Activated B cell treated with CpG ODN at 0.5 μM for 24 hours (primary cell): ENCODE data around the gene ANKRD44. TPM values are rescaled to one million over a fixed set of nuclear protein-coding genes. Genes with fewer than 3 reads are reported as not detected.

Experiments used
- ATAC-seq: fragments of 200-7000 bp; cut with Tn5 transposase; one replicate; pipeline ENCODE4 v1.10.0; 2021; ENCODE audit warnings: low read depth, mild to moderate bottlenecking, moderate library complexity
- CTCF ChIA-PET: fragments of 350-600 bp; sonication (Branson Sonifier 250); formaldehyde crosslinking; loops from one replicate; lab custom pipeline; 2021; ENCODE audit warnings: antibody characterized with exemption; lab: Charles Lee
- POLR2A ChIA-PET: fragments of 350-600 bp; sonication (Branson Sonifier 250); formaldehyde crosslinking; loops from one replicate; lab custom pipeline; 2021; ENCODE audit warnings: antibody characterized with exemption; lab: Charles Lee
- DNase-seq: peaks from one replicate; pipeline ENCODE4 v3.0.0; 2022
- H3K27ac Mint-ChIP-seq: one replicate; pipeline ENCODE4 v1.8.0; 2020; ENCODE audit warnings: mixed read lengths
- H3K27me3 Mint-ChIP-seq: one replicate; pipeline ENCODE4 v1.8.0; 2021; ENCODE audit warnings: mixed read lengths
- H3K36me3 Mint-ChIP-seq: one replicate; pipeline ENCODE4 v1.8.0; 2021; ENCODE audit warnings: low read depth, mixed read lengths
- H3K4me1 Mint-ChIP-seq: one replicate; pipeline ENCODE4 v1.8.0; 2021; ENCODE audit warnings: mixed read lengths
- H3K4me3 Mint-ChIP-seq: one replicate; pipeline ENCODE4 v1.8.0; 2020; ENCODE audit warnings: mild to moderate bottlenecking, mixed read lengths
- H3K9me3 Mint-ChIP-seq: one replicate; pipeline ENCODE4 v1.8.0; 2020; ENCODE audit warnings: mixed read lengths
- intact Hi-C: fragments of 100-400 bp; cut with micrococcal nuclease; formaldehyde crosslinking; loops from one replicate; pipeline ENCODE4 v1.15.1; 2024
- total RNA-seq: library from RNA; stranded (reverse); gene quantifications from 2 replicates; pipeline ENCODE4 v1.2.3, GENCODE V29; 2022
- TF ChIP-seq, protein P1 (sequence below): fragments of 200-600 bp; IDR thresholded peaks from one replicate; pipeline ENCODE4 v1.8.0; 2022; ENCODE audit warnings: antibody characterized with exemption, mild to moderate bottlenecking

The ANKRD44 gene
- total RNA-seq, 1 donor from 2014 or later, result 185 TPM

DNA sequence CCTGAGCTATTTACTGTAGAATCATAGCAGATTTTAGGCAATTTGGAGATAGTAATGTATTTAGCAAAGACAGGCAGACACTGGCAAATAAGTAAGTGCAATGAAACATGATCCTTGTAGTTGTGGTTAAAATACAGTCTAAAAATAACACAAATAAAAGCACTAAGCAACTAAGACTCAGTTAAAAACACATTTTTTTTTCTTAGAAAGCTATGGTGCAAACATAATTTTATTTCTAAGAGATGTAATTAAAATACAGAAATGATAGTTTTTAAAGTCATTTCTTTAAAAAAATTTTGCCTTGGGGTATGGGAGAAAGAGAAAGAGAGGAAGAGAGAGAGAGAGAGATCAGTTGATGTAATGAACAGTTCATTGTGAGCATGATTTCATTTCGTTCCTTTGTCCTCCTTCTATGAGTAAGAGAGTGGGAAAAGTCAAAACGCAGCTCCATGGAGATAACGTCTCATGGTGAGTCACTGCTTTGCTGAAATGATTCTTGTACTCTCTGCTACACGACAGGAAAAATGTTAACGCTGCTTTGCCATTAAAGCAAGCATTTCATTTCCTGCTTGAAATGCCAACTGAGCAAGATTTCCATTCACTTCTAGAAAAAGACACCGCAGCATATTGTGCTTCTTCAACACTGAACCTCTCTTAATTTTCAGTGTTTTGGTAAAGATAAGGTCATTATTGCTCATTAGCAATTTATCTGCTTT lies 322.8 kb downstream of the ANKRD44 start:
- CTCF ChIA-PET, result interaction anchor here (0.8 kb wide), 1 partner anchor 11 kb away, joined by 3 read pairs; no protein-coding TSS in a partner anchor
- POLR2A ChIA-PET, result interaction anchor here (0.6 kb wide), 1 partner anchor 59 kb away, joined by 5 read pairs; no protein-coding TSS in a partner anchor

DNA sequence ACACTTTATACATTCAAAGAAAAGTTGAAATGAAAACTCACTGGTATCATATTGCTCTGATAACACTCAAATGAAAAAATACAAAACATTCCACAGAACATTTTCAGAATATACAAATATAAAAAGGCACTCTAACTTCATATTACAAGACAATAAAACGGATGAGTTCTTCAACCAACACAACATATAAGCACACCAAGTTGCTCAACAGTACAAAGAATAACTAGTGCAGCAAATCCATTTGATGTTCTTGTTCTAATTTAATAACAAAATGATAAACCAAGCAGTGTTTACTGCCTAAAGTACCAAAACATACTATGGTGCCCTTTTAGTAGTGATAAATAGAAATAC lies 323.3 kb downstream of the ANKRD44 start:
- no peak overlapping the region for H3K4me3 Mint-ChIP-seq
- intact Hi-C loops, result no loop called here
- peaks cover 3% of the 10 kb centered on the region for H3K9me3 Mint-ChIP-seq
- no peak for DNase-seq
- POLR2A ChIA-PET, result interaction anchor here (0.6 kb wide), 1 partner anchor 59 kb away, joined by 5 read pairs; no protein-coding TSS in a partner anchor
- H3K27me3 Mint-ChIP-seq, result no peaks in the 10 kb centered on the region
- peak overlapping the region; percentile 60 for H3K27ac Mint-ChIP-seq
- H3K36me3 Mint-ChIP-seq, result peaks cover 51% of the 10 kb centered on the region
- CTCF ChIA-PET, result no interaction called here
- no peak for ATAC-seq
- TF ChIP-seq, protein P1, sequence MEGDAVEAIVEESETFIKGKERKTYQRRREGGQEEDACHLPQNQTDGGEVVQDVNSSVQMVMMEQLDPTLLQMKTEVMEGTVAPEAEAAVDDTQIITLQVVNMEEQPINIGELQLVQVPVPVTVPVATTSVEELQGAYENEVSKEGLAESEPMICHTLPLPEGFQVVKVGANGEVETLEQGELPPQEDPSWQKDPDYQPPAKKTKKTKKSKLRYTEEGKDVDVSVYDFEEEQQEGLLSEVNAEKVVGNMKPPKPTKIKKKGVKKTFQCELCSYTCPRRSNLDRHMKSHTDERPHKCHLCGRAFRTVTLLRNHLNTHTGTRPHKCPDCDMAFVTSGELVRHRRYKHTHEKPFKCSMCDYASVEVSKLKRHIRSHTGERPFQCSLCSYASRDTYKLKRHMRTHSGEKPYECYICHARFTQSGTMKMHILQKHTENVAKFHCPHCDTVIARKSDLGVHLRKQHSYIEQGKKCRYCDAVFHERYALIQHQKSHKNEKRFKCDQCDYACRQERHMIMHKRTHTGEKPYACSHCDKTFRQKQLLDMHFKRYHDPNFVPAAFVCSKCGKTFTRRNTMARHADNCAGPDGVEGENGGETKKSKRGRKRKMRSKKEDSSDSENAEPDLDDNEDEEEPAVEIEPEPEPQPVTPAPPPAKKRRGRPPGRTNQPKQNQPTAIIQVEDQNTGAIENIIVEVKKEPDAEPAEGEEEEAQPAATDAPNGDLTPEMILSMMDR, result no peak
- H3K4me1 Mint-ChIP-seq, result peaks cover 38% of the 10 kb centered on the region

More for the DNA sequence above, 322.8 kb downstream of the ANKRD44 start:
- DNase-seq (no peak), ATAC-seq (peak; percentile 34)
- TF ChIP-seq, protein P1, result no peak
- peaks cover 39% of the 10 kb centered on the region for H3K4me1 Mint-ChIP-seq
- no peaks in the 10 kb centered on the region for H3K27me3 Mint-ChIP-seq
- peak overlapping the region; percentile 71 for H3K27ac Mint-ChIP-seq
- intact Hi-C loops, result no loop called here
- H3K9me3 Mint-ChIP-seq, result no peaks in the 10 kb centered on the region
- peak overlapping the region; percentile 17 for H3K4me3 Mint-ChIP-seq
- peaks cover 55% of the 10 kb centered on the region for H3K36me3 Mint-ChIP-seq

DNA sequence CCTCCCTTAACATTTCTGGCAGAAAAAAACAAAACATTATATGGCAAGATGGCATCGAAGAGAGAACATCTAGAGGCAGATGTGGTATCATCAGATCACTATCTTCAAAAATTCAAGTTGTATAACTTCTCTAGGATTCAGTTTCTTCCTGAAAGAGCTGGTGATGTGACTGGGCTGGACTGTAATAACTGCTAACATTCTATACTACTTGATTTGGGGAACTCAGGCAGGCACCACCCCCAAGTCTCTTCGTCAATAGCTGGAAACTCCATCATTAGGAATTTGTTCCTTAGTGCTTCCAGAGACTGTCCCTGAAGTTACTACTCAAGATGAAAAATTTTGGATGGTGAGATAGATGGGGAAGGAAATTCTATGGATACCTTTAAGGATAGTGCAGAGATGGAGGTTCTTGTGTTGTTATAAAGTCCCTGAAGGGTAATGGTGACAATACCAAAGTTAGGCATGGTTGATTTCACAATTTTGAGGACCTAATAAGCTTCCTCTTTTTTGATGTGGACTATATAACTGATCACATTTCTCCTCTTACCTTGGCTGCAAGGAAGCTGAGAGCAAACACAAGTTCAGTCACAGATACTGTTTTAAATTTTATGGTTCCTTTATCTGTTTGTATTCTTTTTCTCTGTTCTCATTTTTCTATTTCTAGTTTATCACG lies 324.9 kb downstream of the ANKRD44 start:
- Mint-ChIP-seq H3K4me1 (peaks cover 34% of the 10 kb centered on the region), H3K36me3 (peaks cover 35% of the 10 kb centered on the region), H3K4me3 (no peak overlapping the region), H3K27me3 (no peaks in the 10 kb centered on the region), H3K27ac (peak overlapping the region; percentile 1), H3K9me3 (peaks cover 3% of the 10 kb centered on the region)
- ChIA-PET CTCF (no interaction called here), POLR2A (no interaction called here)
- intact Hi-C loops, result no loop called here
- no peak for ATAC-seq
- TF ChIP-seq, protein P1, result no peak
- DNase-seq, result no peak

DNA sequence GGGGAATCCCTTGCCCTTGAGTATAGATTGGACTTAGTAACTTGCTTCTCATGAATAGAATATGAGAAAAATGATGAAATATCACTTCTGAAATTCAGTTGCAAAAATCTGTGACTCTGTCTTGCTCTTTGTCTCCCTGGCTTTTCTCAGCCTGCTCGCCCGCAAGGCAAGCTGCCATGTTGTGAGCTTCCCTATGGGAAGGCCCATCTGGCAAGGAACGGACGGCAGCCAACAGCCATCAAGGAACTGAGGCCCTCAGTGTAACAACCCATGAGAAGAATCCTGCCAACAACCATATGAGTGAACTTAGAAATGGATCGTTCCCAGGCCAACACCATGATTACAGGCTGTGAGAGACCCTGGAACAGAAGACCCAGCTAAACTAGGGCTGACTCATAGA lies 325.7 kb downstream of the ANKRD44 start:
- H3K36me3 Mint-ChIP-seq, result peaks cover 28% of the 10 kb centered on the region
- ATAC-seq (no peak), DNase-seq (no peak)
- ChIA-PET CTCF (no interaction called here), POLR2A (interaction anchor here (0.5 kb wide), 1 partner anchor 519 kb away, joined by 5 read pairs; no protein-coding TSS in a partner anchor)
- H3K27ac Mint-ChIP-seq, result no peak overlapping the region
- peaks cover 3% of the 10 kb centered on the region for H3K9me3 Mint-ChIP-seq
- H3K4me3 Mint-ChIP-seq, result no peak overlapping the region
- peaks cover 27% of the 10 kb centered on the region for H3K4me1 Mint-ChIP-seq
- intact Hi-C loops, result no loop called here
- TF ChIP-seq, protein P1, result no peak
- H3K27me3 Mint-ChIP-seq, result no peaks in the 10 kb centered on the region

DNA sequence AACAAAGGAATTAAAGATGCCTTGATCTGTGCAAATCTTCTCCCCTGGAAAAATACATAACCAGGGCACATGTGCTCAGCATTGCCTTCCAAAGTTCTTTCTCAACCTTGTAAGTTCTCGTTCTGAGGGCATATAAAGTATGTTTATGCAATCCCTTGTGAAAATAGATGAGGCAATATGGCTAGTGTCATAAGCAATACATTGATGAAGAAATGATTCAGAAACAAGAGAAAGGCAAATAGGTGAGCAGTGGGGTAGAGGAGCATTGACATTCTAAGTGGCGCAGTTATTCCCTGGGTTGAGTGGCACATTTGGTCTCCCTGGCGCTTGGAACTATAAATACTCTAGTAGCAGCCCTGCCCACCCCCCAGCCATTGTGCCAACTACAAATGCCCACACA lies 326.6 kb downstream of the ANKRD44 start:
- ChIA-PET POLR2A (no interaction called here), CTCF (no interaction called here)
- peaks cover 19% of the 10 kb centered on the region for H3K4me1 Mint-ChIP-seq
- peaks cover 3% of the 10 kb centered on the region for H3K9me3 Mint-ChIP-seq
- no peak overlapping the region for H3K4me3 Mint-ChIP-seq
- H3K27ac Mint-ChIP-seq, result no peak overlapping the region
- DNase-seq (no peak), ATAC-seq (no peak)
- TF ChIP-seq, protein P1, result no peak
- intact Hi-C loops, result no loop called here
- H3K36me3 Mint-ChIP-seq, result peaks cover 23% of the 10 kb centered on the region
- no peaks in the 10 kb centered on the region for H3K27me3 Mint-ChIP-seq
